NCI-H82 (cell line): ENCODE results near the gene CETP.
"Not testable (repeated sequence)": the region's sequence is repeated elsewhere in the genome, so short reads cannot be mapped to it uniquely, and the experiment has no call there.

Experiments used
- DNase-seq: peaks from one replicate; lab custom pipeline; 2025; lab: John Stamatoyannopoulos, UW

CETP gene

GRCh38 chr16:56980792-56981724 lies 19.3 kb downstream of the CETP start:
- DNase-seq: no peak

- DNase-seq: no peak
Observed at GRCh38 chr16:56981729-56982271, 20.1 kb downstream of the CETP start.

- DNase-seq: no peak
Observed at GRCh38 chr16:56982695-56983094, 20.9 kb downstream of the CETP start.

- DNase-seq: no peak
Observed at GRCh38 chr16:56983211-56983751, 21.5 kb downstream of the CETP start.

GRCh38 chr16:56984639-56985038 lies 22.9 kb downstream of the CETP start:
- no peak for DNase-seq

- DNase-seq: peak; percentile 7
Observed at GRCh38 chr16:56985288-56985961, 23.7 kb downstream of the CETP start.

GRCh38 chr16:56985962-56986360 lies 24.2 kb downstream of the CETP start:
- no peak for DNase-seq

- DNase-seq: no peak
Observed at GRCh38 chr16:56986361-56986760, 24.6 kb downstream of the CETP start.

- not testable (repeated sequence) for DNase-seq
Observed at GRCh38 chr16:56986908-56987307, 25.2 kb downstream of the CETP start.

GRCh38 chr16:56987692-56988091 lies 25.9 kb downstream of the CETP start:
- DNase-seq: no peak

GRCh38 chr16:56988161-56988947 lies 26.6 kb downstream of the CETP start:
- DNase-seq: no peak

- DNase-seq: peak; percentile 29
Observed at GRCh38 chr16:56988948-56989945, 27.5 kb downstream of the CETP start, which contains the start of gene NLRC5. Gene NLRC5, plus strand, starts transcription at chr16:56989557. Its CDS starts 31,156 bp downstream, at chr16:57020713.

- no peak for DNase-seq
Observed at GRCh38 chr16:56989988-56990387, 28.2 kb downstream of the CETP start.

GRCh38 chr16:56990407-56991286 lies 28.9 kb downstream of the CETP start:
- no peak for DNase-seq

GRCh38 chr16:56992431-56992830 lies 30.7 kb downstream of the CETP start:
- DNase-seq: not testable (repeated sequence)

- DNase-seq: no peak
Observed at GRCh38 chr16:56993204-56993603, 31.5 kb downstream of the CETP start.

- DNase-seq: no peak
Observed at GRCh38 chr16:56994311-56994710, 32.6 kb downstream of the CETP start.

- DNase-seq: no peak
Observed at GRCh38 chr16:56995136-56995805, 33.5 kb downstream of the CETP start.

GRCh38 chr16:56997264-56997663 lies 35.5 kb downstream of the CETP start:
- DNase-seq: no peak
